HepG2 (cell line): ENCODE data around the gene ESYT2. TPM values are rescaled to one million over a fixed set of nuclear protein-coding genes. Genes with fewer than 3 reads are reported as not detected.

Source experiments
- AHR ChIP-seq: IDR thresholded peaks from 2 replicates; pipeline ENCODE4 v1.6.1; 2018; ENCODE audit warnings: missing genetic modification reagents, missing compliant biosample characterization
- BORCS8-MEF2B ChIP-seq: sonication (generic); formaldehyde crosslinking; IDR thresholded peaks from 2 replicates; pipeline ENCODE4 v1.8.0; 2022; ENCODE audit warnings: mild to moderate bottlenecking, missing genetic modification reagents
- FIP1L1 ChIP-seq: fragments of 200-400 bp; formaldehyde crosslinking; IDR thresholded peaks from 2 replicates; pipeline ENCODE4 v1.6.1; 2018; ENCODE audit warnings: low read depth, mild to moderate bottlenecking, low read length, moderate library complexity, borderline replicate concordance; ENCODE audit not compliant: insufficient read depth
- PHF5A ChIP-seq: IDR thresholded peaks from one replicate; pipeline ENCODE4 v1.6.1; 2018; ENCODE audit warnings: low read depth, missing genetic modification reagents; ENCODE audit not compliant: unreplicated experiment
- POLR2A ChIP-seq, 2 experiments: IDR thresholded peaks; 2 replicates each; pipeline ENCODE4 v1.6.1; 2011; ENCODE audit warnings: low read depth in 2 of 2, low read length in 2 of 2, mild to moderate bottlenecking in 1 of 2, moderate library complexity in 1 of 2; ENCODE audit not compliant: insufficient read depth in 1 of 2
- TSC22D2 ChIP-seq: sonication (generic); formaldehyde crosslinking; IDR thresholded peaks from 2 replicates; pipeline ENCODE4 v1.5.1; 2020; ENCODE audit warnings: missing genetic modification reagents, mild to moderate bottlenecking, borderline replicate concordance
- ZMAT3 ChIP-seq: sonication (generic); formaldehyde crosslinking; conservative IDR thresholded peaks from 2 replicates; pipeline ENCODE4 v1.7.0; 2021; ENCODE audit warnings: missing genetic modification reagents
- ZNF468 ChIP-seq: sonication (generic); formaldehyde crosslinking; IDR thresholded peaks from 2 replicates; pipeline ENCODE4 v1.8.0; 2022; ENCODE audit warnings: mild to moderate bottlenecking, moderate library complexity, missing genetic modification reagents
- ZNF782 ChIP-seq: sonication (generic); formaldehyde crosslinking; IDR thresholded peaks from 2 replicates; pipeline ENCODE4 v1.4.0; 2020; ENCODE audit warnings: missing genetic modification reagents, mild to moderate bottlenecking, borderline replicate concordance
- polyA plus RNA-seq, 8 experiments: library from polyadenylated mRNA; depleted of rRNA in 3 of 8; stranded (reverse) in 7 of 8; unstranded in 1 of 8; fragments of >200 nt; fragmentation: Illumina TruSeq in 4 of 8; extraction: Trizol in 4 of 8; gene quantifications; 2 replicates each; pipeline versions ENCODE4 v1.2.1 to v1.2.3, GENCODE V29; 2011 to 2016; ENCODE audit warnings: low read depth in 4 of 8, missing spikeins in 1 of 8, mixed read lengths in 1 of 8; ENCODE audit not compliant: insufficient read depth in 1 of 8
- total RNA-seq, 5 experiments: library from RNA; depleted of rRNA; stranded (reverse); fragments of >200 nt; fragmentation: Illumina TruSeq; extraction: Trizol; gene quantifications; 2 replicates each; pipeline ENCODE4 v1.2.3, GENCODE V29; 2016; ENCODE audit warnings: low read depth in 1 of 5
- TF ChIP-seq, protein P1 (sequence below): sonication (generic); formaldehyde crosslinking; IDR thresholded peaks from 2 replicates; pipeline ENCODE4 v1.5.0; 2020; ENCODE audit warnings: missing genetic modification reagents, mild to moderate bottlenecking, borderline replicate concordance
- TF ChIP-seq, protein P2 (sequence below): sonication (generic); formaldehyde crosslinking; IDR thresholded peaks from 2 replicates; pipeline ENCODE4 v1.8.1; 2023; ENCODE audit warnings: mild to moderate bottlenecking, missing genetic modification reagents
- TF ChIP-seq, protein P3 (sequence below): IDR thresholded peaks from 2 replicates; pipeline ENCODE4 v1.6.1; 2018; ENCODE audit warnings: missing genetic modification reagents
- TF ChIP-seq, protein P4 (sequence below): sonication (generic); formaldehyde crosslinking; conservative IDR thresholded peaks from 2 replicates; pipeline ENCODE4 v1.8.0; 2022; ENCODE audit warnings: missing genetic modification reagents
- TF ChIP-seq, protein P5 (sequence below): sonication (generic); formaldehyde crosslinking; IDR thresholded peaks from 2 replicates; pipeline ENCODE4 v1.5.1; 2020; ENCODE audit warnings: missing genetic modification reagents, mild to moderate bottlenecking, borderline replicate concordance
- TF ChIP-seq, protein P6 (sequence below): sonication (generic); formaldehyde crosslinking; IDR thresholded peaks from 2 replicates; pipeline ENCODE4 v1.4.0; 2020; ENCODE audit warnings: missing genetic modification reagents
- TF ChIP-seq, protein P7 (sequence below): sonication (generic); formaldehyde crosslinking; IDR thresholded peaks from 2 replicates; pipeline ENCODE4 v1.4.0; 2020; ENCODE audit warnings: mild to moderate bottlenecking, missing genetic modification reagents, borderline replicate concordance

ESYT2 gene
- total and polyA plus RNA-seq, 2 of the 13 experiments (the other 11 are each of a cell fraction or from before 2014, with no cell fraction given) = 28.5 to 37.3 TPM

DNA sequence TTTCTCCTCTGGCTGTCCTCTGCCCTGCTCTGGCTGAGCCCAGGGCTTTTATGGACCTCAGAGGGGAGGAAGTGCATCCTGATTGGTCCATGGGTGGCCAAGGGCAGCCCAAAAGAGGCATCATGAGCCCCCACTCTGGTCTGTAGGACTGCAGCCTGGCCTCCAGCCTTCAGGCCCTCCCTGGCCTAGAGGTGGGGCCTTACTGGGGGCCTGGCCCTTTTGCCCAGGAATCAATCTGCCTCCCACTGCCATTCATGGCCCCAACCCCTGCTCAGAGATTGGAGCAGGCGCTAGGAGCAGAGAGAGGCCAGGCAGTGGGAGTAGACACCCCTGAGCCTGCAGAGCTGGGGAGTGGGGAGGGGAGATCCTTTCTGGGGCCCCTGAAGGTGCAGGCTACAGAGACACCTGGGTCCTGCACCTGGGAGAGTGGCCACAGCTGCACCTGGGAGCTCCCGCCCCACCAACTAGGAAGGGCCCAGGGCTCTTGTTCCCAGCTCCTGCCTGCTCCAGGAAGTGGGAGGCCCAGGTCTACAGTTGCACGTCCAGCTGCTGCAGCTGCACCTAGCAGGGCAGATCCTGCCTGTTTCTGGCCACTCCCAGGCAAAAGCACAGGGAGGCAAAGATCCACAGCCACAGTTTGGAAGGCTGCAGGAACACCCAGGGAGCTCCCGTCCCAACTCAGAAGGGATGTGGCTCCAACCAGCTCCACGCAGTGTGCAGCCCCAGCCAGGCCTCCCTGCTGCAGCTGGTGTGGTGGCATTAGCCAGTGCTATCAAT, 20.6 kb upstream of the ESYT2 start (continued):
- TF ChIP-seq, protein P1, sequence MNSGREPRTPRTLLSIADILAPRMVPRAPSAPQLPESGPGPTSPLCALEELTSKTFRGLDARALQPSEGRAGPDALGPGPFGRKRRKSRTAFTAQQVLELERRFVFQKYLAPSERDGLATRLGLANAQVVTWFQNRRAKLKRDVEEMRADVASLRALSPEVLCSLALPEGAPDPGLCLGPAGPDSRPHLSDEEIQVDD (CRISPR knock-in tag) = no peak
- no peak for TF ChIP-seq TSC22D2 (CRISPR knock-in tag)
- no peak for TF ChIP-seq ZNF468 (CRISPR knock-in tag)
- TF ChIP-seq ZMAT3 (CRISPR knock-in tag) = 0 out of 2 replicates have a peak, but pooled peaks have one; percentile 29
- no peak for TF ChIP-seq FIP1L1
- TF ChIP-seq, protein P2, sequence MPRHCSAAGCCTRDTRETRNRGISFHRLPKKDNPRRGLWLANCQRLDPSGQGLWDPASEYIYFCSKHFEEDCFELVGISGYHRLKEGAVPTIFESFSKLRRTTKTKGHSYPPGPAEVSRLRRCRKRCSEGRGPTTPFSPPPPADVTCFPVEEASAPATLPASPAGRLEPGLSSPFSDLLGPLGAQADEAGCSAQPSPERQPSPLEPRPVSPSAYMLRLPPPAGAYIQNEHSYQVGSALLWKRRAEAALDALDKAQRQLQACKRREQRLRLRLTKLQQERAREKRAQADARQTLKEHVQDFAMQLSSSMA (CRISPR knock-in tag) = peak; percentile 63; the same call in 1 of the 2 replicates
- TF ChIP-seq, protein P3, sequence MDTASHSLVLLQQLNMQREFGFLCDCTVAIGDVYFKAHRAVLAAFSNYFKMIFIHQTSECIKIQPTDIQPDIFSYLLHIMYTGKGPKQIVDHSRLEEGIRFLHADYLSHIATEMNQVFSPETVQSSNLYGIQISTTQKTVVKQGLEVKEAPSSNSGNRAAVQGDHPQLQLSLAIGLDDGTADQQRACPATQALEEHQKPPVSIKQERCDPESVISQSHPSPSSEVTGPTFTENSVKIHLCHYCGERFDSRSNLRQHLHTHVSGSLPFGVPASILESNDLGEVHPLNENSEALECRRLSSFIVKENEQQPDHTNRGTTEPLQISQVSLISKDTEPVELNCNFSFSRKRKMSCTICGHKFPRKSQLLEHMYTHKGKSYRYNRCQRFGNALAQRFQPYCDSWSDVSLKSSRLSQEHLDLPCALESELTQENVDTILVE = no peak
- peak; percentile 17; the same call in 1 of the 2 replicates for TF ChIP-seq BORCS8-MEF2B (CRISPR knock-in tag)
- TF ChIP-seq, protein P4, sequence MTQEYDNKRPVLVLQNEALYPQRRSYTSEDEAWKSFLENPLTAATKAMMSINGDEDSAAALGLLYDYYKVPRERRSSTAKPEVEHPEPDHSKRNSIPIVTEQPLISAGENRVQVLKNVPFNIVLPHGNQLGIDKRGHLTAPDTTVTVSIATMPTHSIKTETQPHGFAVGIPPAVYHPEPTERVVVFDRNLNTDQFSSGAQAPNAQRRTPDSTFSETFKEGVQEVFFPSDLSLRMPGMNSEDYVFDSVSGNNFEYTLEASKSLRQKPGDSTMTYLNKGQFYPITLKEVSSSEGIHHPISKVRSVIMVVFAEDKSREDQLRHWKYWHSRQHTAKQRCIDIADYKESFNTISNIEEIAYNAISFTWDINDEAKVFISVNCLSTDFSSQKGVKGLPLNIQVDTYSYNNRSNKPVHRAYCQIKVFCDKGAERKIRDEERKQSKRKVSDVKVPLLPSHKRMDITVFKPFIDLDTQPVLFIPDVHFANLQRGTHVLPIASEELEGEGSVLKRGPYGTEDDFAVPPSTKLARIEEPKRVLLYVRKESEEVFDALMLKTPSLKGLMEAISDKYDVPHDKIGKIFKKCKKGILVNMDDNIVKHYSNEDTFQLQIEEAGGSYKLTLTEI (CRISPR knock-in tag) = no peak
- TF ChIP-seq, protein P5, sequence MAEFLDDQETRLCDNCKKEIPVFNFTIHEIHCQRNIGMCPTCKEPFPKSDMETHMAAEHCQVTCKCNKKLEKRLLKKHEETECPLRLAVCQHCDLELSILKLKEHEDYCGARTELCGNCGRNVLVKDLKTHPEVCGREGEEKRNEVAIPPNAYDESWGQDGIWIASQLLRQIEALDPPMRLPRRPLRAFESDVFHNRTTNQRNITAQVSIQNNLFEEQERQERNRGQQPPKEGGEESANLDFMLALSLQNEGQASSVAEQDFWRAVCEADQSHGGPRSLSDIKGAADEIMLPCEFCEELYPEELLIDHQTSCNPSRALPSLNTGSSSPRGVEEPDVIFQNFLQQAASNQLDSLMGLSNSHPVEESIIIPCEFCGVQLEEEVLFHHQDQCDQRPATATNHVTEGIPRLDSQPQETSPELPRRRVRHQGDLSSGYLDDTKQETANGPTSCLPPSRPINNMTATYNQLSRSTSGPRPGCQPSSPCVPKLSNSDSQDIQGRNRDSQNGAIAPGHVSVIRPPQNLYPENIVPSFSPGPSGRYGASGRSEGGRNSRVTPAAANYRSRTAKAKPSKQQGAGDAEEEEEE (CRISPR knock-in tag) = no peak
- TF ChIP-seq, protein P6, sequence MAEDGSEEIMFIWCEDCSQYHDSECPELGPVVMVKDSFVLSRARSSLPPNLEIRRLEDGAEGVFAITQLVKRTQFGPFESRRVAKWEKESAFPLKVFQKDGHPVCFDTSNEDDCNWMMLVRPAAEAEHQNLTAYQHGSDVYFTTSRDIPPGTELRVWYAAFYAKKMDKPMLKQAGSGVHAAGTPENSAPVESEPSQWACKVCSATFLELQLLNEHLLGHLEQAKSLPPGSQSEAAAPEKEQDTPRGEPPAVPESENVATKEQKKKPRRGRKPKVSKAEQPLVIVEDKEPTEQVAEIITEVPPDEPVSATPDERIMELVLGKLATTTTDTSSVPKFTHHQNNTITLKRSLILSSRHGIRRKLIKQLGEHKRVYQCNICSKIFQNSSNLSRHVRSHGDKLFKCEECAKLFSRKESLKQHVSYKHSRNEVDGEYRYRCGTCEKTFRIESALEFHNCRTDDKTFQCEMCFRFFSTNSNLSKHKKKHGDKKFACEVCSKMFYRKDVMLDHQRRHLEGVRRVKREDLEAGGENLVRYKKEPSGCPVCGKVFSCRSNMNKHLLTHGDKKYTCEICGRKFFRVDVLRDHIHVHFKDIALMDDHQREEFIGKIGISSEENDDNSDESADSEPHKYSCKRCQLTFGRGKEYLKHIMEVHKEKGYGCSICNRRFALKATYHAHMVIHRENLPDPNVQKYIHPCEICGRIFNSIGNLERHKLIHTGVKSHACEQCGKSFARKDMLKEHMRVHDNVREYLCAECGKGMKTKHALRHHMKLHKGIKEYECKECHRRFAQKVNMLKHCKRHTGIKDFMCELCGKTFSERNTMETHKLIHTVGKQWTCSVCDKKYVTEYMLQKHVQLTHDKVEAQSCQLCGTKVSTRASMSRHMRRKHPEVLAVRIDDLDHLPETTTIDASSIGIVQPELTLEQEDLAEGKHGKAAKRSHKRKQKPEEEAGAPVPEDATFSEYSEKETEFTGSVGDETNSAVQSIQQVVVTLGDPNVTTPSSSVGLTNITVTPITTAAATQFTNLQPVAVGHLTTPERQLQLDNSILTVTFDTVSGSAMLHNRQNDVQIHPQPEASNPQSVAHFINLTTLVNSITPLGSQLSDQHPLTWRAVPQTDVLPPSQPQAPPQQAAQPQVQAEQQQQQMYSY = no peak
- TF ChIP-seq, protein P7, sequence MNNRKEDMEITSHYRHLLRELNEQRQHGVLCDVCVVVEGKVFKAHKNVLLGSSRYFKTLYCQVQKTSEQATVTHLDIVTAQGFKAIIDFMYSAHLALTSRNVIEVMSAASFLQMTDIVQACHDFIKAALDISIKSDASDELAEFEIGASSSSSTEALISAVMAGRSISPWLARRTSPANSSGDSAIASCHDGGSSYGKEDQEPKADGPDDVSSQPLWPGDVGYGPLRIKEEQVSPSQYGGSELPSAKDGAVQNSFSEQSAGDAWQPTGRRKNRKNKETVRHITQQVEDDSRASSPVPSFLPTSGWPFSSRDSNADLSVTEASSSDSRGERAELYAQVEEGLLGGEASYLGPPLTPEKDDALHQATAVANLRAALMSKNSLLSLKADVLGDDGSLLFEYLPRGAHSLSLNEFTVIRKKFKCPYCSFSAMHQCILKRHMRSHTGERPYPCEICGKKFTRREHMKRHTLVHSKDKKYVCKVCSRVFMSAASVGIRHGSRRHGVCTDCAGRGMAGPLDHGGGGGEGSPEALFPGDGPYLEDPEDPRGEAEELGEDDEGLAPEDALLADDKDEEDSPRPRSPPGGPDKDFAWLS (CRISPR knock-in tag) = no peak
- peak in 1 of 2 experiments; percentile 26; a peak in 2 of 4 replicates for TF ChIP-seq POLR2A (IDR thresholded peaks at IDR 0.05; ENCODE audit: insufficient read depth in 1 of 2, low read depth in 2 of 2, low read length in 2 of 2)
- no peak for TF ChIP-seq PHF5A (CRISPR knock-in tag)
- no peak for TF ChIP-seq AHR
- no peak for TF ChIP-seq ZNF782 (CRISPR knock-in tag)
